ENCODE data around the gene STK25. TPM values are rescaled to one million over a fixed set of nuclear protein-coding genes. Genes with fewer than 3 reads are reported as not detected.

Gene STK25
- total and polyA plus RNA-seq, 12 donors = 66.1 to 147 (median 86.1) TPM

- no peak for TF ChIP-seq CTCF (IDR thresholded peaks at IDR 0.05)
- Histone ChIP-seq H3K27me3 (peaks cover 0 to 85% (median 0%) of the 10 kb centered on the region in 7 donors), H3K27ac (no peak overlapping the region), H3K4me1 (peaks cover 0 to 10% (median 0%) of the 10 kb centered on the region in 9 donors), H3K36me3 (peaks cover 0 to 96% (median 26%) of the 10 kb centered on the region in 9 donors), H3K4me3 (no peak overlapping the region), H3K9me3 (no peaks in the 10 kb centered on the region)
- ATAC-seq = no peak
- DNase-seq = no peak
- WGBS, 2 donors = 90 to 92% methylated on average over 6 of the region's 6 CpGs
- intact Hi-C loops (cut with DNase I) = no loop called here
Measured at GRCh38 chr2:241443486-241444223, 64.7 kb downstream of the STK25 start.

Small RNAs within 50 kb of the gene (microRNA-seq; reads per million reads assigned to microRNA genes)
- gene MIR3133 = 0 reads per million in 2 donors

Other genes starting within 250 kb of the STK25 start
- gene HDLBP, start 192.9 kb downstream of the STK25 start, total RNA-seq = 100 to 1,000 TPM; 312 to 419 (median 357) TPM
- gene HDLBP, start 192.9 kb downstream of the STK25 start, polyA plus RNA-seq = 100 to 1,000 TPM; 206 to 273 TPM
- gene SEPTIN2, start 192.7 kb downstream of the STK25 start, total RNA-seq = 100 to 1,000 TPM; 177 to 249 (median 194) TPM
- gene SEPTIN2, start 192.7 kb downstream of the STK25 start, polyA plus RNA-seq = 100 to 1,000 TPM; 100 to 128 TPM
- 10 to 100 TPM; 14.4 to 23.6 (median 19.4) TPM for gene FARP2, start 152.3 kb downstream of the STK25 start, total RNA-seq
- 10 to 100 TPM in 1 of 2 donors, 1 to 10 TPM in 1; 7.1 to 10.5 TPM for gene FARP2, start 152.3 kb downstream of the STK25 start, polyA plus RNA-seq
- 10 to 100 TPM in 1 of 10 donors, 1 to 10 TPM in 9; 2.3 to 15.6 (median 3.3) TPM for gene BOK, start 50.2 kb upstream of the STK25 start, total RNA-seq
- 10 to 100 TPM in 1 of 2 donors, 1 to 10 TPM in 1; 1.6 to 10.3 TPM for gene BOK, start 50.2 kb upstream of the STK25 start, polyA plus RNA-seq
- 100 to 1,000 TPM in 1 of 10 donors, 10 to 100 TPM in 9; 68.7 to 101 (median 75.4) TPM for gene THAP4, start 128.6 kb upstream of the STK25 start, total RNA-seq
- gene THAP4, start 128.6 kb upstream of the STK25 start, polyA plus RNA-seq = 10 to 100 TPM; 80.7 to 92.5 TPM
- 10 to 100 TPM; 34.7 to 52.1 (median 41.2) TPM for gene ATG4B, start 129.1 kb upstream of the STK25 start, total RNA-seq
- 10 to 100 TPM; 51.1 to 55.7 TPM for gene ATG4B, start 129.1 kb upstream of the STK25 start, polyA plus RNA-seq
- gene DTYMK, start 178.2 kb upstream of the STK25 start, total RNA-seq = 10 to 100 TPM in 3 of 10 donors, 1 to 10 TPM in 7; 6.4 to 12.4 (median 9.3) TPM
- 10 to 100 TPM in 1 of 2 donors, 1 to 10 TPM in 1; 9.2 to 18.5 TPM for gene DTYMK, start 178.2 kb upstream of the STK25 start, polyA plus RNA-seq
- 10 to 100 TPM; 10.4 to 24.6 (median 17.4) TPM for gene ING5, start 193.5 kb upstream of the STK25 start, total RNA-seq
- gene ING5, start 193.5 kb upstream of the STK25 start, polyA plus RNA-seq = 10 to 100 TPM; 19.0 to 49.9 TPM
- 10 to 100 TPM; 15.1 to 22.8 (median 19.1) TPM for gene D2HGDH, start 226.0 kb upstream of the STK25 start, total RNA-seq
- gene D2HGDH, start 226.0 kb upstream of the STK25 start, polyA plus RNA-seq = 10 to 100 TPM in 1 of 2 donors, 1 to 10 TPM in 1; 7.6 to 24.7 TPM